ENCODE results near the gene SPRYD7. TPM values are rescaled to one million over a fixed set of nuclear protein-coding genes. Genes with fewer than 3 reads are reported as not detected.

SPRYD7 gene
- total RNA-seq, 4 donors from 2014 or later, result 9.8 to 24.7 (median 17.9) TPM

DNA sequence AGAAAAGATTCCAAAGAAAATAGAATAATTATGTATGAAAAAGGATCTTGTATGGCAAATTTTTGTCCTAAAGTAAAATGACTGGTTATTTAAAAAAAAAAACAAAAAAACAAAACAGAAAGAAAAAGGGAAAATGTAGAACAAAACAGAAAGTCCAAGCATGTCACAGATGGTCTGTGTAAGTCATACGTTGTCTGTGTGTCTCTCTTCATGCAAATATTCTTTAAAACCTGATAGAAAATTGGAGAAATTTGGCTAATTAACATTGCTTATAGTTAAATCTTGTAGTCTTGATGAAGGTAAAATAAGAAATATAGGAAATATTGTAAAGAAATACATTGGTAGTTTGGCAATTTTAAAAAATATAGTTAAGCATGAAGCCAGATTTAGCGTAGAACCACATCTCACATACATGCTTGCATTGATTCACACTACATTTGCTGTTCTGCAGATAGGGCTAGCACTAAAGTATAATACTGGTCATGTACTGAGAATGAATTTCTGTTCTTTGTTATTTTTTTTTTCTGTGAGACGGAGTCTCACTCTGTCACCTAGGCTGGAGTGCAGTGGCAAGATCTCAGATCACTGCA, 58.4 kb downstream of the SPRYD7 start:
- Histone ChIP-seq H3K27me3 (no peaks in the 10 kb centered on the region), H3K4me1 (no peaks in the 10 kb centered on the region), H3K9me3 (no peaks in the 10 kb centered on the region), H3K27ac (no peak overlapping the region), H3K36me3 (no peaks in the 10 kb centered on the region), H3K4me3 (peak overlapping the region in 1 of 4 donors; percentile 3)
- TF ChIP-seq POLR2A (IDR thresholded peaks at IDR 0.05), result no peak
- TF ChIP-seq, protein P1, sequence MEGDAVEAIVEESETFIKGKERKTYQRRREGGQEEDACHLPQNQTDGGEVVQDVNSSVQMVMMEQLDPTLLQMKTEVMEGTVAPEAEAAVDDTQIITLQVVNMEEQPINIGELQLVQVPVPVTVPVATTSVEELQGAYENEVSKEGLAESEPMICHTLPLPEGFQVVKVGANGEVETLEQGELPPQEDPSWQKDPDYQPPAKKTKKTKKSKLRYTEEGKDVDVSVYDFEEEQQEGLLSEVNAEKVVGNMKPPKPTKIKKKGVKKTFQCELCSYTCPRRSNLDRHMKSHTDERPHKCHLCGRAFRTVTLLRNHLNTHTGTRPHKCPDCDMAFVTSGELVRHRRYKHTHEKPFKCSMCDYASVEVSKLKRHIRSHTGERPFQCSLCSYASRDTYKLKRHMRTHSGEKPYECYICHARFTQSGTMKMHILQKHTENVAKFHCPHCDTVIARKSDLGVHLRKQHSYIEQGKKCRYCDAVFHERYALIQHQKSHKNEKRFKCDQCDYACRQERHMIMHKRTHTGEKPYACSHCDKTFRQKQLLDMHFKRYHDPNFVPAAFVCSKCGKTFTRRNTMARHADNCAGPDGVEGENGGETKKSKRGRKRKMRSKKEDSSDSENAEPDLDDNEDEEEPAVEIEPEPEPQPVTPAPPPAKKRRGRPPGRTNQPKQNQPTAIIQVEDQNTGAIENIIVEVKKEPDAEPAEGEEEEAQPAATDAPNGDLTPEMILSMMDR (IDR thresholded peaks at IDR 0.05 in 4 of 5, conservative IDR thresholded peaks at IDR 0.05 in 1 of 5), result no peak
- ATAC-seq (no peak), DNase-seq (no peak)
- intact Hi-C loops (cut with DNase I; ENCODE audit: low total_unique reads), result no loop called here
- in situ Hi-C loops (cut with MboI; ENCODE audit: low sequenced_read_pairs in 4 of 4), result no loop called here

DNA sequence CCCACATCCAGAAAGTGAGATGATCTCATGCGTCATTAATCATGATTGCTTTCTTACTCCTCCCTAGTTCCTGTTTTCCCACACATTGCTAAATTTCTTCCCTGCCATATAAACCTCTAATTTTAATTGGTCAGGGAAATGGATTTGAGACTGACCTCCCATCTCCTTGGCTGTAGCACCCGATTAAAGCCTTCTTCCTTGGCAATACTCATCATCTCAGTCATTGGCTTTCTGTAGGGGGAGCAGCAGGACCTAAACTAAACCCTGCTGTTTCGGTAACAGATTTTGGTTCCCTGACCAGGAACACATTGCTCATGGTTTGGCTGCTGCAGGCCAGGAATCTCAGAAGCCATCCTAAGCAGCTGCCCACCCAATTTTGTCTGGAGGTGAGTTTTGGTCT, 61.7 kb downstream of the SPRYD7 start:
- no peak for ATAC-seq
- H3K27ac ChIP-seq, result no peak overlapping the region
- no peak overlapping the region for H3K4me3 ChIP-seq
- no peaks in the 10 kb centered on the region for H3K4me1 ChIP-seq
- in situ Hi-C loops (cut with MboI; ENCODE audit: low sequenced_read_pairs in 4 of 4), result no loop called here
- no peak for TF ChIP-seq POLR2A (IDR thresholded peaks at IDR 0.05)
- TF ChIP-seq, protein P1 (IDR thresholded peaks at IDR 0.05 in 4 of 5, conservative IDR thresholded peaks at IDR 0.05 in 1 of 5), result no peak
- H3K36me3 ChIP-seq, result no peaks in the 10 kb centered on the region
- intact Hi-C loops (cut with DNase I; ENCODE audit: low total_unique reads), result no loop called here
- no peak for DNase-seq
- H3K27me3 ChIP-seq, result no peaks in the 10 kb centered on the region
- no peaks in the 10 kb centered on the region for H3K9me3 ChIP-seq

DNA sequence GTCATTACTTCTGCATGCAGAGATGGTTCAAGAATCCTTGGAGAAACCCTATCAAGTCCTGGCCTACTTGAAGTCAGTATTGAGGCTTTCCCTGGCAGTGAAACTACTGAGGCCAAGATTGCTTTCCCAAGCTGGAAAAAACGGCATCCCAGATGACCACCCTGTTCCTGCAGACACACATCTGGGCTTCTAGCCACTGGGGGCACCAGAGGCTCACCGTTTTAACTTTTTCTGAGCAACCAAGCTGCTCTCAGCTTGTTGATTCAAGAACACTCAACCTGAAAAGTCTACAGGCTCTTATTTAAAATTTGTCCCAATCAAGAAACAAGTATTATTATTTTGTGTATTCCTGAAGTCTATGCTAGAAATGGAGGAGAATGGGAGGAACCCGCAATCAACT, 66.6 kb downstream of the SPRYD7 start:
- no peaks in the 10 kb centered on the region for H3K36me3 ChIP-seq
- TF ChIP-seq, protein P1 (IDR thresholded peaks at IDR 0.05 in 4 of 5, conservative IDR thresholded peaks at IDR 0.05 in 1 of 5), result peak in 1 of 5 experiments; percentile 25
- no peak for TF ChIP-seq POLR2A (IDR thresholded peaks at IDR 0.05)
- H3K27ac ChIP-seq, result no peak overlapping the region
- H3K9me3 ChIP-seq, result no peaks in the 10 kb centered on the region
- DNase-seq (no peak), ATAC-seq (no peak)
- H3K4me1 ChIP-seq, result no peaks in the 10 kb centered on the region
- no peak overlapping the region for H3K4me3 ChIP-seq
- intact Hi-C loops (cut with DNase I; ENCODE audit: low total_unique reads) (no loop called here), in situ Hi-C loops (cut with MboI; ENCODE audit: low sequenced_read_pairs in 4 of 4) (no loop called here)
- no peaks in the 10 kb centered on the region for H3K27me3 ChIP-seq

DNA sequence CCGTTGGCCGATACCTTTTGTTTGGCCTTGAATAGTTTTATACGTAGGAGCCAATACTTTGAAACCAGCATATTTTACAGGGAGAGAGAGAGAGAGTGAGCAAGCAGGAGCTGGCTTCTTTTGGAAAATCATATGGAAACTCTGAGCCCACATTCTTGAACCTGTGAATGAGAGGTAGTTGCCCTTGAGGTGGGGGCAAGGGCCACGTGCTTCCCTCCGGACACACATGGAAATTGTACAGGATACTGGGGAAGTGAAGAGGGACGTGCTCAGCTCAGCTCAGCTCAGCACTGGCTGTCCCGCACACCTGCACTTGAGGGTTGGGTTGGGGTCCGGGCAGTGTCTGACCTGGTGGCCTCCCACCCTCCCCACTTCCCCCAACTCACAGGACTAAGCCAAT, 68.3 kb downstream of the SPRYD7 start:
- intact Hi-C loops (cut with DNase I; ENCODE audit: low total_unique reads) (no loop called here), in situ Hi-C loops (cut with MboI; ENCODE audit: low sequenced_read_pairs in 4 of 4) (no loop called here)
- no peak for TF ChIP-seq POLR2A (IDR thresholded peaks at IDR 0.05)
- TF ChIP-seq, protein P1 (IDR thresholded peaks at IDR 0.05 in 4 of 5, conservative IDR thresholded peaks at IDR 0.05 in 1 of 5), result no peak
- no peak overlapping the region for H3K4me3 ChIP-seq
- H3K27me3 ChIP-seq, result no peaks in the 10 kb centered on the region
- DNase-seq (no peak), ATAC-seq (no peak)
- no peaks in the 10 kb centered on the region for H3K36me3 ChIP-seq
- H3K4me1 ChIP-seq, result no peaks in the 10 kb centered on the region
- H3K9me3 ChIP-seq, result no peaks in the 10 kb centered on the region
- no peak overlapping the region for H3K27ac ChIP-seq

DNA sequence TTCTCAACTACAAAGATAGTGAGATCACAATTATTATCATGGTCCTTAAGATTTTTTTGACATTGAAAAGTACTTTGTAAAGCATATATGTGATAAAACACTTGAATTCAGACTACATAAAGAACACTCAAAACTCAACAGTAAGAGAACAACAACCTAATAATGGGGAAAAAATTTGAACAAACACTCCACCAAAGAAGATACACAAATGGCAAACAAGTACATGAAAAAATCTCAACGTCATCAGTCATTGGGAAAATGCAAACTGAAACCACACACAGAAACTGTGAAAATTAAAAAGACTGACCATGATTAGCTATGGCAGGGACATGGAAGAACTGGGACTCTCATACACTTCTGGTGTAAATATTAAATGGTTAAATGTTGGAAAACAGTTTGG, 70.9 kb downstream of the SPRYD7 start:
- intact Hi-C loops (cut with DNase I; ENCODE audit: low total_unique reads), result no loop called here
- no peaks in the 10 kb centered on the region for H3K36me3 ChIP-seq
- no peaks in the 10 kb centered on the region for H3K4me1 ChIP-seq
- in situ Hi-C loops (cut with MboI; ENCODE audit: low sequenced_read_pairs in 4 of 4), result no loop called here
- ATAC-seq, result no peak
- no peaks in the 10 kb centered on the region for H3K27me3 ChIP-seq
- no peak for DNase-seq
- no peaks in the 10 kb centered on the region for H3K9me3 ChIP-seq
- H3K4me3 ChIP-seq, result no peak overlapping the region
- H3K27ac ChIP-seq, result no peak overlapping the region
- TF ChIP-seq POLR2A (IDR thresholded peaks at IDR 0.05), result no peak
- TF ChIP-seq, protein P1 (IDR thresholded peaks at IDR 0.05 in 4 of 5, conservative IDR thresholded peaks at IDR 0.05 in 1 of 5), result no peak

Data from gastrocnemius medialis (tissue), 4 donors.